NT2/D1 (cell line): Measurements from ENCODE around the gene EPB41L3.

ENCODE experiments used
- YY1 ChIP-seq: IDR thresholded peaks from 2 replicates; pipeline ENCODE4 v1.6.1; 2011; ENCODE audit not compliant: insufficient read length, insufficient read depth
- ZNF274 ChIP-seq: IDR thresholded peaks from 2 replicates; pipeline ENCODE4 v1.6.1; 2011; ENCODE audit warnings: mild to moderate bottlenecking, low read depth, low read length

- TF ChIP-seq ZNF274 (no peak), YY1 (no peak)
Observed at GRCh38 chr18:5500158-5500939, 43.4 kb downstream of the EPB41L3 start.
